ENCODE results near the gene TBC1D19.

GRCh38 chr4:26779674-26780073 is 195.8 kb downstream of the TBC1D19 start:
- TF ChIP-seq, protein P1, sequence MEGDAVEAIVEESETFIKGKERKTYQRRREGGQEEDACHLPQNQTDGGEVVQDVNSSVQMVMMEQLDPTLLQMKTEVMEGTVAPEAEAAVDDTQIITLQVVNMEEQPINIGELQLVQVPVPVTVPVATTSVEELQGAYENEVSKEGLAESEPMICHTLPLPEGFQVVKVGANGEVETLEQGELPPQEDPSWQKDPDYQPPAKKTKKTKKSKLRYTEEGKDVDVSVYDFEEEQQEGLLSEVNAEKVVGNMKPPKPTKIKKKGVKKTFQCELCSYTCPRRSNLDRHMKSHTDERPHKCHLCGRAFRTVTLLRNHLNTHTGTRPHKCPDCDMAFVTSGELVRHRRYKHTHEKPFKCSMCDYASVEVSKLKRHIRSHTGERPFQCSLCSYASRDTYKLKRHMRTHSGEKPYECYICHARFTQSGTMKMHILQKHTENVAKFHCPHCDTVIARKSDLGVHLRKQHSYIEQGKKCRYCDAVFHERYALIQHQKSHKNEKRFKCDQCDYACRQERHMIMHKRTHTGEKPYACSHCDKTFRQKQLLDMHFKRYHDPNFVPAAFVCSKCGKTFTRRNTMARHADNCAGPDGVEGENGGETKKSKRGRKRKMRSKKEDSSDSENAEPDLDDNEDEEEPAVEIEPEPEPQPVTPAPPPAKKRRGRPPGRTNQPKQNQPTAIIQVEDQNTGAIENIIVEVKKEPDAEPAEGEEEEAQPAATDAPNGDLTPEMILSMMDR (conservative IDR thresholded peaks at IDR 0.05; ENCODE audit: low read length) = no peak
- no peak for TF ChIP-seq EZH2phosphoT487 (IDR thresholded peaks at IDR 0.05; ENCODE audit: borderline replicate concordance)

Data from Loucy (cell line).